H9 (cell line): ENCODE measurements around the gene RSBN1. TPM values are rescaled to one million over a fixed set of nuclear protein-coding genes. Genes with fewer than 3 reads are reported as not detected.

Experiments used
- DNase-seq: peaks from one replicate; pipeline ENCODE4 v3.0.0-alpha.2; 2017
- H2AFZ ChIP-seq: one replicate; pipeline ENCODE4 v1.6.1; 2013; ENCODE audit warnings: mild to moderate bottlenecking, low read length, control low read depth, moderate library complexity
- H2AK5ac ChIP-seq: 2 replicates; pipeline ENCODE4 v1.6.1; 2013; ENCODE audit warnings: low read length, control low read depth, mixed read lengths; ENCODE audit not compliant: insufficient read length
- H2BK120ac ChIP-seq: one replicate; pipeline ENCODE4 v1.6.1; 2013; ENCODE audit warnings: low read depth, mild to moderate bottlenecking, low read length, control low read depth, inconsistent platforms; ENCODE audit not compliant: poor library complexity, severe bottlenecking
- H2BK12ac ChIP-seq: 2 replicates; pipeline ENCODE4 v1.6.1; 2013; ENCODE audit warnings: low read length, control low read depth, mixed read lengths, low read depth; ENCODE audit not compliant: insufficient read length
- H2BK15ac ChIP-seq: 2 replicates; pipeline ENCODE4 v1.6.1; 2013; ENCODE audit warnings: low read depth, low read length, control low read depth
- H2BK20ac ChIP-seq: one replicate; pipeline ENCODE4 v1.6.1; 2013; ENCODE audit warnings: low read depth, mild to moderate bottlenecking, low read length, control low read depth, inconsistent platforms; ENCODE audit not compliant: poor library complexity, severe bottlenecking
- H2BK5ac ChIP-seq: 2 replicates; pipeline ENCODE4 v1.6.1; 2013; ENCODE audit warnings: low read length, control low read depth, mixed read lengths; ENCODE audit not compliant: insufficient read length
- H3K14ac ChIP-seq: 2 replicates; pipeline ENCODE4 v1.6.1; 2013; ENCODE audit warnings: low read length, control low read depth; ENCODE audit not compliant: insufficient read depth
- H3K18ac ChIP-seq: 2 replicates; pipeline ENCODE4 v1.6.1; 2013; ENCODE audit warnings: low read depth, mild to moderate bottlenecking, mixed read lengths, low read length, control low read depth; ENCODE audit not compliant: insufficient read length
- H3K23ac ChIP-seq: 2 replicates; pipeline ENCODE4 v1.6.1; 2013; ENCODE audit warnings: low read length, control low read depth, mixed read lengths, low read depth; ENCODE audit not compliant: insufficient read length
- H3K23me2 ChIP-seq: 2 replicates; pipeline ENCODE4 v1.6.1; 2013; ENCODE audit warnings: low read depth, mild to moderate bottlenecking, mixed read lengths, low read length, control low read depth; ENCODE audit not compliant: insufficient read length, poor library complexity, severe bottlenecking
- H3K27ac ChIP-seq: 2 replicates; pipeline ENCODE4 v1.5.1; 2013; ENCODE audit warnings: low read length, control low read depth, mixed read lengths, low read depth; ENCODE audit not compliant: insufficient read length
- H3K27me3 ChIP-seq: 2 replicates; pipeline ENCODE4 v1.6.1; 2013; ENCODE audit warnings: low read length, control low read depth, inconsistent platforms; ENCODE audit not compliant: insufficient read depth
- H3K4ac ChIP-seq: 2 replicates; pipeline ENCODE4 v1.6.1; 2013; ENCODE audit warnings: low read depth, mild to moderate bottlenecking, control low read depth, inconsistent platforms, low read length, moderate library complexity
- H3K4me1 ChIP-seq: 2 replicates; pipeline ENCODE4 v1.6.1; 2013; ENCODE audit warnings: low read length, control low read depth, inconsistent platforms; ENCODE audit not compliant: insufficient read depth
- H3K4me2 ChIP-seq: 2 replicates; pipeline ENCODE4 v1.6.1; 2013; ENCODE audit warnings: low read length, control low read depth, mixed read lengths; ENCODE audit not compliant: insufficient read length, insufficient read depth
- H3K56ac ChIP-seq: 2 replicates; pipeline ENCODE4 v1.6.1; 2013; ENCODE audit warnings: low read depth, mild to moderate bottlenecking, mixed read lengths, low read length, control low read depth; ENCODE audit not compliant: insufficient read length
- H3K79me1 ChIP-seq: 2 replicates; pipeline ENCODE4 v1.6.1; 2013; ENCODE audit warnings: low read depth, mild to moderate bottlenecking, moderate library complexity, low read length, control low read depth, inconsistent platforms; ENCODE audit not compliant: insufficient read depth, poor library complexity, severe bottlenecking
- H3K79me2 ChIP-seq: 2 replicates; pipeline ENCODE4 v1.6.1; 2013; ENCODE audit warnings: low read length, control low read depth, inconsistent platforms; ENCODE audit not compliant: insufficient read depth
- H3K9ac ChIP-seq: 2 replicates; pipeline ENCODE4 v1.6.1; 2013; ENCODE audit warnings: low read length, control low read depth, mixed read lengths; ENCODE audit not compliant: insufficient read length; ENCODE audit errors: extremely low read depth
- H3K9me3 ChIP-seq: one replicate; pipeline ENCODE4 v1.6.1; 2013; ENCODE audit warnings: low read depth, low read length, inconsistent platforms; ENCODE audit not compliant: control insufficient read depth
- H3T11ph ChIP-seq: one replicate; pipeline ENCODE4 v1.6.1; 2013; ENCODE audit warnings: mild to moderate bottlenecking, low read length, control low read depth, inconsistent platforms
- H4K20me1 ChIP-seq: one replicate; pipeline ENCODE4 v1.6.1; 2013; ENCODE audit not compliant: control insufficient read depth, insufficient read length, insufficient read depth
- H4K5ac ChIP-seq: 2 replicates; pipeline ENCODE4 v1.6.1; 2013; ENCODE audit warnings: low read depth, mild to moderate bottlenecking, mixed read lengths, low read length, control low read depth; ENCODE audit not compliant: insufficient read length
- H4K8ac ChIP-seq: replicated peaks from 2 replicates; pipeline ENCODE4 v1.6.1; 2013; ENCODE audit warnings: low read length, control low read depth, mixed read lengths, low read depth; ENCODE audit not compliant: insufficient read length
- H4K91ac ChIP-seq: 2 replicates; pipeline ENCODE4 v1.6.1; 2013; ENCODE audit warnings: low read depth, mild to moderate bottlenecking, moderate library complexity, mixed read lengths, low read length, control low read depth; ENCODE audit not compliant: insufficient read length
- H3K27ac Mint-ChIP-seq, 3 experiments: 2 replicates in 2 of 3; 3 replicates in 1 of 3; pipeline ENCODE4 v1.8.0; 2020 to 2021; ENCODE audit warnings: mixed read lengths in 3 of 3, mild to moderate bottlenecking in 1 of 3, moderate library complexity in 1 of 3
- H3K27me3 Mint-ChIP-seq: 2 replicates; pipeline ENCODE4 v1.8.0; 2021; ENCODE audit warnings: low read depth, mild to moderate bottlenecking, moderate library complexity, mixed read lengths
- H3K36me3 Mint-ChIP-seq, 3 experiments: 2 replicates in 2 of 3; 3 replicates in 1 of 3; pipeline ENCODE4 v1.8.0; 2020 to 2021; ENCODE audit warnings: low read depth in 3 of 3, mixed read lengths in 3 of 3; ENCODE audit not compliant: insufficient read depth in 1 of 3
- H3K4me1 Mint-ChIP-seq, 2 experiments: 2 replicates each; pipeline ENCODE4 v1.8.0; 2020; ENCODE audit warnings: mixed read lengths in 2 of 2
- H3K4me3 Mint-ChIP-seq, 2 experiments: 2 replicates in 1 of 2; 3 replicates in 1 of 2; pipeline ENCODE4 v1.8.0; 2020 to 2021; ENCODE audit warnings: mild to moderate bottlenecking in 2 of 2, mixed read lengths in 2 of 2, moderate library complexity in 1 of 2
- H3K9me3 Mint-ChIP-seq, 2 experiments: 2 replicates in 1 of 2; 3 replicates in 1 of 2; pipeline ENCODE4 v1.8.0; 2020; ENCODE audit warnings: mild to moderate bottlenecking in 2 of 2, mixed read lengths in 2 of 2, moderate library complexity in 1 of 2
- CTCF ChIP-seq: fragments of 200-600 bp; sonication (generic); conservative IDR thresholded peaks from 3 replicates; pipeline ENCODE4 v1.8.0; 2021; ENCODE audit warnings: antibody characterized with exemption, mild to moderate bottlenecking
- WGBS: extraction: QIAGEN DNeasy Blood & Tissue Kit; methylation state at CpG from one replicate; pipeline ENCODE4 v1.1.7; 2013; ENCODE audit warnings: missing lambda C conversion rate, low lambda C conversion rate, mixed read lengths; ENCODE audit not compliant: insufficient read length; ENCODE audit errors: extremely low coverage; 5-methylcytosine and 5-hydroxymethylcytosine counted together
- total RNA-seq: library from RNA; stranded (reverse); gene quantifications from 2 replicates; pipeline ENCODE4 v1.2.1, GENCODE V29; 2021

Gene RSBN1
- total RNA-seq, 1 experiment from 2014 or later, result 11.0 TPM

- no peak overlapping the region for H3T11ph ChIP-seq
- H3K79me2 ChIP-seq, result no peaks in the 10 kb centered on the region
- H3K56ac ChIP-seq, result no peak overlapping the region
- H2BK5ac ChIP-seq, result no peak overlapping the region
- TF ChIP-seq CTCF, result no peak
- no peak overlapping the region for H3K4ac ChIP-seq
- H4K20me1 ChIP-seq, result no peaks in the 10 kb centered on the region
- H3K9ac ChIP-seq, result no peak overlapping the region
- no peak overlapping the region for H4K8ac ChIP-seq
- Mint-ChIP-seq H3K36me3 (no peaks in the 10 kb centered on the region), H3K27me3 (peaks cover 6% of the 10 kb centered on the region), H3K4me3 (no peak overlapping the region), H3K9me3 (no peaks in the 10 kb centered on the region), H3K4me1 (no peaks in the 10 kb centered on the region), H3K27ac (no peak overlapping the region)
- H3K4me1 ChIP-seq, result no peaks in the 10 kb centered on the region
- no peak overlapping the region for H2BK12ac ChIP-seq
- H3K4me2 ChIP-seq, result no peak overlapping the region
- no peak overlapping the region for H3K27ac ChIP-seq
- DNase-seq, result no peak
- no peak overlapping the region for H2BK15ac ChIP-seq
- no peak overlapping the region for H2BK120ac ChIP-seq
- H3K79me1 ChIP-seq, result no peaks in the 10 kb centered on the region
- WGBS, result no CpG with 5 or more reads among the region's 1 CpG
- no peak overlapping the region for H3K18ac ChIP-seq
- H4K91ac ChIP-seq, result no peak overlapping the region
- no peak overlapping the region for H2AK5ac ChIP-seq
- H3K14ac ChIP-seq, result no peak overlapping the region
- H3K9me3 ChIP-seq, result no peaks in the 10 kb centered on the region
- H3K23me2 ChIP-seq, result no peaks in the 10 kb centered on the region
- H2AFZ ChIP-seq, result no peak overlapping the region
- H3K23ac ChIP-seq, result no peak overlapping the region
- H4K5ac ChIP-seq, result no peak overlapping the region
- H3K27me3 ChIP-seq, result no peaks in the 10 kb centered on the region
- no peak overlapping the region for H2BK20ac ChIP-seq
These were observed 24.3 kb upstream of the RSBN1 start for GRCh38 chr1:113836534-113836933.
